ENCODE results near the gene TECTB. TPM values are rescaled to one million over a fixed set of nuclear protein-coding genes. Genes with fewer than 3 reads are reported as not detected.

Gene TECTB
- total RNA-seq, 2 donors from 2014 or later: not detected

GRCh38 chr10:112290054-112290373 lies 6.8 kb downstream of the TECTB start:
- Histone ChIP-seq H3K4me3 (no peak overlapping the region), H3K27me3 (replicated peaks; ENCODE audit: insufficient read depth) (no peaks in the 10 kb centered on the region), H3K4me1 (replicated peaks) (no peaks in the 10 kb centered on the region), H3K27ac (no peak overlapping the region), H3K9me3 (no peaks in the 10 kb centered on the region), H3K36me3 (no peaks in the 10 kb centered on the region)
- intact Hi-C loops (cut with DNase I): no loop called here
- DNase-seq (ENCODE audit: low spot score): no peak
- whole genome bisulfite sequencing: 94% methylated on average over 2 of the region's 2 CpGs
- TF ChIP-seq CTCF (IDR thresholded peaks at IDR 0.05) (no peak), POLR2A (IDR thresholded peaks at IDR 0.05) (no peak), POLR2AphosphoS5 (IDR thresholded peaks at IDR 0.05) (no peak)

GRCh38 chr10:112294169-112294568 lies 11.0 kb downstream of the TECTB start:
- WGBS: 98% methylated on average over 5 of the region's 5 CpGs
- intact Hi-C loops (cut with DNase I): no loop called here
- TF ChIP-seq POLR2AphosphoS5 (IDR thresholded peaks at IDR 0.05) (no peak), POLR2A (IDR thresholded peaks at IDR 0.05) (no peak), CTCF (IDR thresholded peaks at IDR 0.05) (no peak)

GRCh38 chr10:112295853-112296830 lies 12.9 kb downstream of the TECTB start:
- Histone ChIP-seq H3K27me3 (replicated peaks; ENCODE audit: insufficient read depth) (no peaks in the 10 kb centered on the region), H3K4me1 (replicated peaks) (no peaks in the 10 kb centered on the region), H3K9me3 (no peaks in the 10 kb centered on the region), H3K27ac (no peak overlapping the region), H3K4me3 (no peak overlapping the region), H3K36me3 (no peaks in the 10 kb centered on the region)
- no peak for TF ChIP-seq CTCF (IDR thresholded peaks at IDR 0.05)
- no peak for TF ChIP-seq POLR2A (IDR thresholded peaks at IDR 0.05)
- TF ChIP-seq POLR2AphosphoS5 (IDR thresholded peaks at IDR 0.05): no peak
- DNase-seq (ENCODE audit: low spot score): no peak
- WGBS: 54% methylated on average over 8 of the region's 8 CpGs
- intact Hi-C loops (cut with DNase I): no loop called here

More at GRCh38 chr10:112294169-112294568, 11.0 kb downstream of the TECTB start:
- Histone ChIP-seq H3K4me3 (no peak overlapping the region), H3K4me1 (replicated peaks) (no peaks in the 10 kb centered on the region), H3K36me3 (no peaks in the 10 kb centered on the region), H3K27me3 (replicated peaks; ENCODE audit: insufficient read depth) (no peaks in the 10 kb centered on the region), H3K27ac (no peak overlapping the region), H3K9me3 (no peaks in the 10 kb centered on the region)
- DNase-seq (ENCODE audit: low spot score): no peak

GRCh38 chr10:112296908-112297331 lies 13.7 kb downstream of the TECTB start:
- 74% methylated on average over 9 of the region's 9 CpGs for WGBS
- Histone ChIP-seq H3K4me3 (no peak overlapping the region), H3K9me3 (no peaks in the 10 kb centered on the region), H3K27ac (no peak overlapping the region), H3K36me3 (no peaks in the 10 kb centered on the region), H3K27me3 (replicated peaks; ENCODE audit: insufficient read depth) (no peaks in the 10 kb centered on the region), H3K4me1 (replicated peaks) (no peaks in the 10 kb centered on the region)
- no peak for DNase-seq (ENCODE audit: low spot score)
- no peak for TF ChIP-seq POLR2A (IDR thresholded peaks at IDR 0.05)
- no peak for TF ChIP-seq CTCF (IDR thresholded peaks at IDR 0.05)
- intact Hi-C loops (cut with DNase I): no loop called here

- intact Hi-C loops (cut with DNase I): no loop called here
- Histone ChIP-seq H3K27ac (no peak overlapping the region), H3K27me3 (replicated peaks; ENCODE audit: insufficient read depth) (no peaks in the 10 kb centered on the region), H3K9me3 (no peaks in the 10 kb centered on the region), H3K36me3 (no peaks in the 10 kb centered on the region), H3K4me3 (no peak overlapping the region), H3K4me1 (replicated peaks) (no peaks in the 10 kb centered on the region)
- WGBS: 70% methylated on average over 6 of the region's 6 CpGs
- TF ChIP-seq CTCF (IDR thresholded peaks at IDR 0.05) (no peak), POLR2A (IDR thresholded peaks at IDR 0.05) (no peak), POLR2AphosphoS5 (IDR thresholded peaks at IDR 0.05) (no peak)
- no peak for DNase-seq (ENCODE audit: low spot score)
Measured at GRCh38 chr10:112298581-112298980, 15.4 kb downstream of the TECTB start.
